Right atrium auricular region (tissue), 2 donors: Measurements from ENCODE around the gene NGRN. TPM values are rescaled to one million over a fixed set of nuclear protein-coding genes. Genes with fewer than 3 reads are reported as not detected.
A peak's percentile ranks its signal among the peaks of the same experiment; 100 is the strongest.

Source experiments
- DNase-seq: peaks from one replicate; pipeline ENCODE4 v3.0.0-alpha.2; 2019; ENCODE audit warnings: low spot score
- H3K27ac ChIP-seq, 2 donors: fragments of 200-600 bp; sonication (generic); 1 replicate in 1 of 2; 2 replicates in 1 of 2; pipeline ENCODE4 v1.5.1; 2016 to 2019
- H3K27me3 ChIP-seq, 2 donors: fragments of 200-600 bp; sonication (generic); one replicate each; pipeline versions ENCODE4 v1.5.1 to v1.6.0; 2017 to 2019
- H3K36me3 ChIP-seq: fragments of 200-600 bp; sonication (generic); one replicate; pipeline ENCODE4 v1.5.1; 2016
- H3K4me1 ChIP-seq, 2 donors: fragments of 200-600 bp; sonication (generic); one replicate each; pipeline versions ENCODE4 v1.5.1 to v1.6.0; 2017 to 2019
- H3K4me3 ChIP-seq, 2 donors: fragments of 200-600 bp; sonication (generic); 1 replicate in 1 of 2; 2 replicates in 1 of 2; pipeline ENCODE4 v1.5.1; 2017 to 2019; ENCODE audit warnings: mild to moderate bottlenecking in 1 of 2, moderate library complexity in 1 of 2
- H3K9me3 ChIP-seq, 2 donors: fragments of 200-600 bp; sonication (generic); one replicate each; pipeline ENCODE4 v1.5.1; 2019
- CTCF ChIP-seq, 2 donors: fragments of 200-600 bp; sonication (generic); IDR thresholded peaks; one replicate each; pipeline ENCODE4 v1.5.1; 2019; ENCODE audit warnings: antibody characterized with exemption in 2 of 2
- total RNA-seq, 2 donors: library from RNA; depleted of rRNA; stranded (reverse); fragments of >200 nt; gene quantifications; one replicate each; pipeline ENCODE4 v1.1.0, GENCODE V29; 2016

NGRN gene
- total RNA-seq, 2 donors from 2014 or later, result 107 to 110 TPM

GRCh38 chr15:90228960-90229359 lies 36.5 kb upstream of the NGRN start:
- Histone ChIP-seq H3K9me3 (no peaks in the 10 kb centered on the region), H3K27ac (no peak overlapping the region), H3K27me3 (no peaks in the 10 kb centered on the region), H3K36me3 (peaks cover 63% of the 10 kb centered on the region), H3K4me1 (peaks cover 0 to 44% of the 10 kb centered on the region in 2 donors), H3K4me3 (no peak overlapping the region)
- TF ChIP-seq CTCF (IDR thresholded peaks at IDR 0.05), result no peak
- no peak for DNase-seq

- DNase-seq, result no peak
- Histone ChIP-seq H3K4me3 (no peak overlapping the region), H3K4me1 (peaks cover 0 to 50% of the 10 kb centered on the region in 2 donors), H3K27me3 (no peaks in the 10 kb centered on the region), H3K27ac (peak overlapping the region; percentile 84 to 86), H3K9me3 (no peaks in the 10 kb centered on the region), H3K36me3 (peaks cover 52% of the 10 kb centered on the region)
- TF ChIP-seq CTCF (IDR thresholded peaks at IDR 0.05), result no peak
These were observed 35.4 kb upstream of the NGRN start for GRCh38 chr15:90230071-90230494.

GRCh38 chr15:90230610-90231009 lies 34.9 kb upstream of the NGRN start:
- Histone ChIP-seq H3K27me3 (no peaks in the 10 kb centered on the region), H3K4me3 (no peak overlapping the region), H3K9me3 (no peaks in the 10 kb centered on the region), H3K27ac (peak overlapping the region; percentile 84 to 86), H3K36me3 (peaks cover 47% of the 10 kb centered on the region), H3K4me1 (peaks cover 0 to 50% of the 10 kb centered on the region in 2 donors)
- no peak for DNase-seq
- TF ChIP-seq CTCF (IDR thresholded peaks at IDR 0.05), result no peak

- peaks cover 0 to 50% of the 10 kb centered on the region in 2 donors for H3K4me1 ChIP-seq
- no peaks in the 10 kb centered on the region for H3K27me3 ChIP-seq
- DNase-seq, result no peak
- H3K4me3 ChIP-seq, result no peak overlapping the region
- no peak for TF ChIP-seq CTCF (IDR thresholded peaks at IDR 0.05)
- no peaks in the 10 kb centered on the region for H3K9me3 ChIP-seq
- H3K36me3 ChIP-seq, result peaks cover 40% of the 10 kb centered on the region
- peak overlapping the region; percentile 84 to 86 for H3K27ac ChIP-seq
These were observed 34.1 kb upstream of the NGRN start for GRCh38 chr15:90231028-90232017.

- Histone ChIP-seq H3K4me1 (peaks cover 0 to 50% of the 10 kb centered on the region in 2 donors), H3K4me3 (no peak overlapping the region), H3K9me3 (no peaks in the 10 kb centered on the region), H3K27ac (peak overlapping the region in 1 of 2 donors; percentile 86), H3K36me3 (peaks cover 34% of the 10 kb centered on the region), H3K27me3 (no peaks in the 10 kb centered on the region)
- DNase-seq, result no peak
- TF ChIP-seq CTCF (IDR thresholded peaks at IDR 0.05), result no peak
These were observed 33.3 kb upstream of the NGRN start for GRCh38 chr15:90232196-90232595.
